Left ventricle myocardium inferior (tissue), 1 donor: ENCODE measurements around the gene BTN1A1. TPM values are rescaled to one million over a fixed set of nuclear protein-coding genes. Genes with fewer than 3 reads are reported as not detected.

Experiments
- DNase-seq: peaks from one replicate; pipeline ENCODE4 v3.0.0-alpha.2; 2020
- H3K27ac ChIP-seq: fragments of 200-600 bp; replicated peaks from 2 replicates; pipeline ENCODE4 v1.8.0; 2021
- H3K27me3 ChIP-seq: fragments of 200-600 bp; 2 replicates; pipeline ENCODE4 v1.8.0; 2021; ENCODE audit warnings: low read depth
- H3K36me3 ChIP-seq: fragments of 200-600 bp; 2 replicates; pipeline ENCODE4 v1.8.0; 2021
- H3K4me1 ChIP-seq: fragments of 200-600 bp; 2 replicates; pipeline ENCODE4 v1.8.0; 2021
- H3K4me3 ChIP-seq: fragments of 200-600 bp; 2 replicates; pipeline ENCODE4 v1.8.0; 2021; ENCODE audit warnings: mild to moderate bottlenecking, moderate library complexity
- H3K9me3 ChIP-seq: fragments of 200-600 bp; replicated peaks from 2 replicates; pipeline ENCODE4 v1.8.0; 2021
- CTCF ChIP-seq: fragments of 200-600 bp; IDR thresholded peaks from 2 replicates; pipeline ENCODE4 v1.8.0; 2021; ENCODE audit warnings: antibody characterized with exemption, mild to moderate bottlenecking, borderline replicate concordance
- intact Hi-C: fragments of 100-400 bp; cut with micrococcal nuclease; formaldehyde crosslinking; loops from one replicate; pipeline ENCODE4 v1.11.0; 2022
- total RNA-seq: library from RNA; stranded (reverse); fragmentation: NEBNext Ultra II Directional; extraction: Animal tissue kit (Norgen Biotek cat#: 25700); gene quantifications from one replicate; pipeline ENCODE4 v1.2.1, GENCODE V29; 2021
- donor health status: DM: no; HTN: yes; CAD: no; lungs with severe emphysema.

The BTN1A1 gene
- total RNA-seq, 1 donor from 2014 or later: not detected

GRCh38 chr6:26491604-26492003, 8.5 kb upstream of the BTN1A1 start:
- intact Hi-C loops: no loop called here
- DNase-seq: no peak
- no peak for TF ChIP-seq CTCF
- Histone ChIP-seq H3K27ac (no peak overlapping the region), H3K4me1 (no peaks in the 10 kb centered on the region), H3K27me3 (no peaks in the 10 kb centered on the region), H3K4me3 (no peak overlapping the region), H3K36me3 (no peaks in the 10 kb centered on the region), H3K9me3 (peaks cover 15% of the 10 kb centered on the region)

- TF ChIP-seq CTCF: peak; percentile 19
- DNase-seq: no peak
- Histone ChIP-seq H3K27me3 (no peaks in the 10 kb centered on the region), H3K4me3 (no peak overlapping the region), H3K36me3 (no peaks in the 10 kb centered on the region), H3K4me1 (no peaks in the 10 kb centered on the region), H3K27ac (no peak overlapping the region), H3K9me3 (no peaks in the 10 kb centered on the region)
- intact Hi-C loops: no loop called here
These were observed 6.8 kb upstream of the BTN1A1 start for GRCh38 chr6:26493258-26493657.

GRCh38 chr6:26494117-26494516, 6.0 kb upstream of the BTN1A1 start:
- Histone ChIP-seq H3K4me3 (no peak overlapping the region), H3K4me1 (no peaks in the 10 kb centered on the region), H3K27ac (no peak overlapping the region), H3K9me3 (no peaks in the 10 kb centered on the region), H3K27me3 (no peaks in the 10 kb centered on the region), H3K36me3 (no peaks in the 10 kb centered on the region)
- DNase-seq: no peak
- intact Hi-C loops: no loop called here
- no peak for TF ChIP-seq CTCF

- no peaks in the 10 kb centered on the region for H3K36me3 ChIP-seq
- no peaks in the 10 kb centered on the region for H3K9me3 ChIP-seq
- intact Hi-C loops: no loop called here
- no peak overlapping the region for H3K27ac ChIP-seq
- TF ChIP-seq CTCF: no peak
- H3K27me3 ChIP-seq: peaks cover 6% of the 10 kb centered on the region
- DNase-seq: no peak
- no peaks in the 10 kb centered on the region for H3K4me1 ChIP-seq
- no peak overlapping the region for H3K4me3 ChIP-seq
These were observed 4.8 kb upstream of the BTN1A1 start for GRCh38 chr6:26495281-26495680.

GRCh38 chr6:26497610-26498009, 2.5 kb upstream of the BTN1A1 start:
- Histone ChIP-seq H3K4me1 (peaks cover 12% of the 10 kb centered on the region), H3K4me3 (no peak overlapping the region), H3K27me3 (peaks cover 29% of the 10 kb centered on the region), H3K27ac (no peak overlapping the region), H3K9me3 (no peaks in the 10 kb centered on the region), H3K36me3 (no peaks in the 10 kb centered on the region)
- DNase-seq: no peak
- TF ChIP-seq CTCF: no peak
- intact Hi-C loops: no loop called here

GRCh38 chr6:26501482-26501986, 1.4 kb downstream of the BTN1A1 start:
- peak overlapping the region; percentile 60 for H3K4me3 ChIP-seq
- TF ChIP-seq CTCF: no peak

More at GRCh38 chr6:26501482-26501986, 1.4 kb downstream of the BTN1A1 start:
- Histone ChIP-seq H3K9me3 (no peaks in the 10 kb centered on the region), H3K4me1 (peaks cover 12% of the 10 kb centered on the region), H3K36me3 (no peaks in the 10 kb centered on the region), H3K27me3 (peaks cover 53% of the 10 kb centered on the region), H3K27ac (no peak overlapping the region)
- DNase-seq: peak; percentile 27
- intact Hi-C loops: no loop called here
